ENCODE data around the gene ELAC2.

The ELAC2 gene

DNA sequence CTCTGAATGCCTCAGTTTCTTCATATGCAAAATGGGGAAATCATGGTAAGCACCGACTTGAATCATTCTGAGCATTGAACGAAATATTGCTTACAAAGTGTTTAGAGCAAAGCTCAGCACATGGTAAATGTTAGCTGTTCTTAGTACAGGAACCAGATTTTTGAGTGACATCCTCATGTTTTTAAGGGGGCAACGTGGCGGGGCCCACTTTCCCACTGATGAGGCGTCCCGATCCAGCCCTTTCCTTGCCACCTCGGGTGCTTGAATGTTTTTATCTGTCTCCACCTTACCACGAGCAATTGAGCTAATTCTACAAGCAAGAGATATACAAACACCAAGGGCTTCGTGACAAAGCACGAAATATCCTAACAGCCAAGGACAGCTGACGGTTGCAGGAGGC, 49.9 kb downstream of the ELAC2 start:
- H3K27ac ChIP-seq: no peak overlapping the region
- intact Hi-C loops (cut with DNase I; ENCODE audit: low total_unique reads): no loop called here
- TF ChIP-seq, protein P1, sequence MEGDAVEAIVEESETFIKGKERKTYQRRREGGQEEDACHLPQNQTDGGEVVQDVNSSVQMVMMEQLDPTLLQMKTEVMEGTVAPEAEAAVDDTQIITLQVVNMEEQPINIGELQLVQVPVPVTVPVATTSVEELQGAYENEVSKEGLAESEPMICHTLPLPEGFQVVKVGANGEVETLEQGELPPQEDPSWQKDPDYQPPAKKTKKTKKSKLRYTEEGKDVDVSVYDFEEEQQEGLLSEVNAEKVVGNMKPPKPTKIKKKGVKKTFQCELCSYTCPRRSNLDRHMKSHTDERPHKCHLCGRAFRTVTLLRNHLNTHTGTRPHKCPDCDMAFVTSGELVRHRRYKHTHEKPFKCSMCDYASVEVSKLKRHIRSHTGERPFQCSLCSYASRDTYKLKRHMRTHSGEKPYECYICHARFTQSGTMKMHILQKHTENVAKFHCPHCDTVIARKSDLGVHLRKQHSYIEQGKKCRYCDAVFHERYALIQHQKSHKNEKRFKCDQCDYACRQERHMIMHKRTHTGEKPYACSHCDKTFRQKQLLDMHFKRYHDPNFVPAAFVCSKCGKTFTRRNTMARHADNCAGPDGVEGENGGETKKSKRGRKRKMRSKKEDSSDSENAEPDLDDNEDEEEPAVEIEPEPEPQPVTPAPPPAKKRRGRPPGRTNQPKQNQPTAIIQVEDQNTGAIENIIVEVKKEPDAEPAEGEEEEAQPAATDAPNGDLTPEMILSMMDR (IDR thresholded peaks at IDR 0.05): no peak
- no peaks in the 10 kb centered on the region for H3K4me1 ChIP-seq
- H3K9me3 ChIP-seq: no peaks in the 10 kb centered on the region
- no peak overlapping the region for H3K4me3 ChIP-seq
- H3K36me3 ChIP-seq: peaks cover 0 to 18% (median 0%) of the 10 kb centered on the region in 3 donors
- no peaks in the 10 kb centered on the region for H3K27me3 ChIP-seq
- no peak for DNase-seq

DNA sequence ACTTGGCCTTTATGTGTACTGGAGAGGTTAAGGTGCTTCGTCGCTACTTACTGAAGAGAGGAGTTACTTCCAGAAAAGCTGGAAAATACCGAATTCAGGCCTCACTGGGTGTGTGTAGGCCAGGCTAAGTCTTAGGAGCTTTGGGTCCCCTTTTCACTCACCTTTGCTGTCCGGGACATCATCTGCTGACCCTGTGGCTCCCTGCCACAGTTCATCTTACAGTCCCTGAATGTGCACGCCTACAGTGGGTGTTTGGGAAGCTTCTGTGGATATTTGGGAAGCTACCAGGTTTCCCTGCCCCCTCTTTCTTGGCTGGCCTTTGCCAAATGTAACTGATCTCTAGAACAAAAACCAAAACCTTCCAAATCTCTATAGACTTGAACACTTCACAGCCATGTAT, 51.4 kb downstream of the ELAC2 start:
- Histone ChIP-seq H3K9me3 (no peaks in the 10 kb centered on the region), H3K27me3 (no peaks in the 10 kb centered on the region), H3K4me3 (no peak overlapping the region), H3K27ac (no peak overlapping the region), H3K36me3 (peaks cover 0 to 20% (median 0%) of the 10 kb centered on the region in 3 donors), H3K4me1 (no peaks in the 10 kb centered on the region)
- TF ChIP-seq, protein P1 (IDR thresholded peaks at IDR 0.05): no peak
- intact Hi-C loops (cut with DNase I; ENCODE audit: low total_unique reads): no loop called here
- no peak for DNase-seq

DNA sequence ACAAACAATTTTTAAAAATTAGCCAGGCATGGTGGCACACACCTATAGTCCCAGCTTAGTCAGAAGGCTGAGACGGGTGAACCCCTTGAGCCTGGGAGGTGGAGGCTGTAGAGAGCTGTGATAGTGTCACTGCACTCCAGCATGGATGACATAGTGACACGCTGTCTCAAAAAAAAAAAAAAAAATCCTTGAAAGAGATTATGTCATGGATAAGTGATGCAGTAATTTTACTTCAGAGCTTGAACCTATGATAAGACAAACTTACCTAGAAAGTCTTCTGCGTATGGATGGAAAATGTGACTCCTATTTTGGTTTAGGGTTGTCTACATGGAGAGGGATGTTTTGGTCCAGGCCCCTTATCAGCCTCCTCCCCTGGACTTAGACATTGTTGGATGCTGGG, 51.8 kb downstream of the ELAC2 start:
- intact Hi-C loops (cut with DNase I; ENCODE audit: low total_unique reads): no loop called here
- peaks cover 0 to 20% (median 0%) of the 10 kb centered on the region in 3 donors for H3K36me3 ChIP-seq

DNA sequence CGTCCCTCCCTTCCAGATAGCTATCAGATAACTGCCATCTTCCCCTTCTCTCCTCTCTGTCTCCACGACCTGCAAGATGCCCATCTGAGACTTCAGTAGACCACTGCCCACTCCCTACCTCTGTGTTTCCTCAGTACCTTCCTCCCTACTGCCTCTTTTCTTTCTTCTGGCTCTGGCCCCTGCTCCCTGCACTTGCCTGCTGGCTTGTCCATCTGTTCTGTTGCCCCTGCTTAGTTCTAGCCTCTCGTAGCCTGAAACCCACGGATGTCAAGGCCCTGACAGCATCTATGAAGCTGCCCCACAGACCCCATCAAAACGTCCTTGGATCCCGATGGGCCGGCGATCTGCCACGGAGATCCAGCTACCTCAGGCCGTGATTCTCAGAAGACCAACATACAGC, 53.0 kb downstream of the ELAC2 start:
- TF ChIP-seq, protein P1 (IDR thresholded peaks at IDR 0.05): no peak
- Histone ChIP-seq H3K36me3 (peaks cover 0 to 22% (median 0%) of the 10 kb centered on the region in 3 donors), H3K4me1 (no peaks in the 10 kb centered on the region), H3K27me3 (no peaks in the 10 kb centered on the region), H3K4me3 (no peak overlapping the region), H3K27ac (no peak overlapping the region), H3K9me3 (no peaks in the 10 kb centered on the region)
- intact Hi-C loops (cut with DNase I; ENCODE audit: low total_unique reads): no loop called here
- no peak for DNase-seq

More for the DNA sequence above, 51.8 kb downstream of the ELAC2 start:
- no peak for DNase-seq
- no peaks in the 10 kb centered on the region for H3K4me1 ChIP-seq
- no peak overlapping the region for H3K27ac ChIP-seq
- no peak overlapping the region for H3K4me3 ChIP-seq
- TF ChIP-seq, protein P1 (IDR thresholded peaks at IDR 0.05): no peak
- H3K9me3 ChIP-seq: no peaks in the 10 kb centered on the region
- no peaks in the 10 kb centered on the region for H3K27me3 ChIP-seq

DNA sequence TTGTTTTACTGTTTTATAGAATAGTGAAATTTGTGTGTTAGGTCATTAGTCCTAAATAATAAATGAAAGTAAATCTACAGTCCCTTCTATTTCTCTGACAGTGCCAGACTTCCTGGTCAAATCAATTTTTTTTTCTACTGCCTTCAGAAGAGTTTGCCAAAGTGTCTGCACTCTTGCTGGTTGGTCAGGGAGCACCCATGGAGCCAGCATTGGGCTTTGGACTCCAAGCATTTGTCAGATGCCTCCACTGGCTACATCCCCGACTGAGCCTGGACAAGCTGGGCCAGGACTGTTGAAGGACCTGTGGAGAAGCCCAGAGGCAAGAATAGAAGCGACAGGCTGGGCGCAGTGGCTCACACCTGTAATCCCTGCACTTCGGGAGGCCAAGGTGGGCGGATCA, 53.7 kb downstream of the ELAC2 start:
- no peak for DNase-seq
- no peaks in the 10 kb centered on the region for H3K4me1 ChIP-seq
- TF ChIP-seq, protein P1 (IDR thresholded peaks at IDR 0.05): no peak
- no peak overlapping the region for H3K27ac ChIP-seq
- H3K9me3 ChIP-seq: no peaks in the 10 kb centered on the region
- H3K27me3 ChIP-seq: no peaks in the 10 kb centered on the region
- peaks cover 0 to 29% (median 0%) of the 10 kb centered on the region in 3 donors for H3K36me3 ChIP-seq
- no peak overlapping the region for H3K4me3 ChIP-seq
- intact Hi-C loops (cut with DNase I; ENCODE audit: low total_unique reads): no loop called here

DNA sequence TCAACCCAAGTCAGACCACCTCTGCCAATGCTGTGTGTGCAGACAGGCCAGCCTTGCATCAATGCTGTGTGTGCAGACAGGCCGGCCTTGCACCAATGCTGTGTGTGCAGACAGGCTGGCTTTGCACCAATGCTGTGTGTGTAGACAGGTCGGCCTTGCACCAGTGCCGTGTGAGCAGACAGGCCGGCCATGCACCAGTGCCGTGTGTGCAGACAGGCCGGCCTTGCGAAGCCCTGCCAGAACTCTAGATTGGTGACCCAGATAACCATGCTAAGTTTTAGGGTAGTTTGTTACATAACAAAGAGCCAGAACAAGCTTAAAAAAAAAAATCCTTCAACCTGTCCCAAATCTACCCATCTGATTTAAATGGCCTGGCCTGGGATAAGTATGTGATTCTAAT, 54.3 kb downstream of the ELAC2 start:
- TF ChIP-seq, protein P1 (IDR thresholded peaks at IDR 0.05): no peak
- Histone ChIP-seq H3K27me3 (no peaks in the 10 kb centered on the region), H3K4me3 (no peak overlapping the region), H3K9me3 (no peaks in the 10 kb centered on the region), H3K36me3 (peaks cover 0 to 34% (median 2%) of the 10 kb centered on the region in 3 donors), H3K27ac (no peak overlapping the region), H3K4me1 (no peaks in the 10 kb centered on the region)
- no peak for DNase-seq
- intact Hi-C loops (cut with DNase I; ENCODE audit: low total_unique reads): no loop called here

All from tibial artery (tissue), 4 donors.